ENCODE data around the gene CHMP2B. TPM values are rescaled to one million over a fixed set of nuclear protein-coding genes. Genes with fewer than 3 reads are reported as not detected.

The CHMP2B gene
- total RNA-seq, 1 donor from 2014 or later, result 28.2 TPM

DNA sequence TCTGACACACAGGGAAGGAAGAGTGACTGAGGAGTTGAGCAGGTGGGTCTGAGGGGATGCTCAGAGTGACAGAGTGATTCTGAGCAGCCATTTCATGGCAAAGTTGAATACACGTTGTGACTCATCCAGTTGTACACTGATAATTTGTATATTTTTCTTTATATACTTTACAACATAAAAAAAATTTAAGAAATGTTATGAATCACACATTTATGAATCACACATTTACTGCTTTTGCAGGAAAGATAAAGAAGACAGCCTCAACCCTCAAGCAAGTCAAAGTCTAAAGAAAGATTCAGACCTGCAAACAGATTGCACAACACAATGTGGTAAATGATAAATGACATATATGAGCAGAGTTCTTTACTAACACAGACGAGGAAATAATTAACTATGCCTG is 21.0 kb upstream of the CHMP2B start:
- no peaks in the 10 kb centered on the region for H3K4me1 ChIP-seq
- H3K27ac ChIP-seq, result no peak overlapping the region
- no peak for DNase-seq (ENCODE audit: extremely low spot score in 2 of 2)
- no peaks in the 10 kb centered on the region for H3K9me3 ChIP-seq
- H3K27me3 ChIP-seq, result no peaks in the 10 kb centered on the region
- no peak overlapping the region for H3K4me3 ChIP-seq
- no peaks in the 10 kb centered on the region for H3K36me3 ChIP-seq
- TF ChIP-seq POLR2AphosphoS5 (IDR thresholded peaks at IDR 0.05; ENCODE audit: insufficient read depth in 1 of 2, low read depth in 1 of 2) (peak in 1 of 2 donors; percentile 36), POLR2A (IDR thresholded peaks at IDR 0.05) (no peak)
- intact Hi-C loops (cut with DNase I), result no loop called here

GRCh38 chr3:87206635-87207034 is 20.5 kb upstream of the CHMP2B start:
- Histone ChIP-seq H3K4me3 (no peak overlapping the region), H3K27ac (no peak overlapping the region), H3K9me3 (no peaks in the 10 kb centered on the region), H3K4me1 (no peaks in the 10 kb centered on the region), H3K27me3 (no peaks in the 10 kb centered on the region), H3K36me3 (no peaks in the 10 kb centered on the region)
- intact Hi-C loops (cut with DNase I), result no loop called here
- no peak for DNase-seq (ENCODE audit: extremely low spot score in 2 of 2)
- TF ChIP-seq CTCF (IDR thresholded peaks at IDR 0.05) (no peak), POLR2A (IDR thresholded peaks at IDR 0.05) (no peak), POLR2AphosphoS5 (IDR thresholded peaks at IDR 0.05; ENCODE audit: insufficient read depth in 1 of 2, low read depth in 1 of 2) (no peak)

DNA sequence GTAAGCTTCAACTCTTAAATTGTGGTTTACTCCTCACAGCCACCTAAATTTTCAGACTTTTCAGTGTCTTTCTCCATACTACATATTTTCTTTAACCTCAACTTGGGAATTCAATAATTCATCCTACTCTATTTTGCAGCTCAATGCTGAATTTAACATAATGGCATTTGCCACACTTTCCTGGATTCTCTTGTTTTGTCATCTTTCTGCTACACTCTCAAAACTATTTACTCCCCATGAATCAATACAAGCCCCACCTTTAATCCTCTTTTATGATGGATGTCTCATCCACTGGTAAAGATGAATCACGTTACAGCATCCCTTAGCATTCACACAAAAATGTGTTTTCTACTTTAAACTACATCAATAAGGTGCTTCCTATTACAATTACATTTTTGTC is 19.6 kb upstream of the CHMP2B start:
- TF ChIP-seq CTCF (IDR thresholded peaks at IDR 0.05), result no peak
- TF ChIP-seq POLR2A (IDR thresholded peaks at IDR 0.05), result no peak
- TF ChIP-seq POLR2AphosphoS5 (IDR thresholded peaks at IDR 0.05; ENCODE audit: insufficient read depth in 1 of 2, low read depth in 1 of 2), result no peak
- H3K4me1 ChIP-seq, result no peaks in the 10 kb centered on the region
- no peaks in the 10 kb centered on the region for H3K27me3 ChIP-seq
- no peaks in the 10 kb centered on the region for H3K9me3 ChIP-seq
- H3K36me3 ChIP-seq, result no peaks in the 10 kb centered on the region
- intact Hi-C loops (cut with DNase I), result no loop called here
- H3K4me3 ChIP-seq, result no peak overlapping the region
- DNase-seq (ENCODE audit: extremely low spot score in 2 of 2), result no peak
- no peak overlapping the region for H3K27ac ChIP-seq

DNA sequence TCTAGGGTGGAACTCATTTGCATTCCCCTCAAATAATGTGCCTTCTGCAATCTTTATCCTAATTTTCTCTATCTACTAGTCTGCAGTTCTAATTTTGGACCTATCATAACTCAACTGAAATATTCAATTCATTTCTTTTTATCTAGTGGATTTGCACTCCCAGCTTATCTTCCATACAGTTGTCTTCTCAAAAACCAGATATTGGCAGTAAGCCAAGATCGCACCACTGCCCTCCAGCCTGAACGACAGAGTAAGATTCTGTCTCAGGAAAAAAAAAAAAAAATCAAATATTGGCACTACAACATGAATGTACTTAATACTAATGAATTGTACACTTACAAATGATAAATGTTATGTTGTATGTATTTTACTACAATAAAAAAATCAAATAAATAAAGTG is 18.0 kb upstream of the CHMP2B start:
- no peaks in the 10 kb centered on the region for H3K9me3 ChIP-seq
- no peaks in the 10 kb centered on the region for H3K4me1 ChIP-seq
- H3K36me3 ChIP-seq, result no peaks in the 10 kb centered on the region
- H3K4me3 ChIP-seq, result no peak overlapping the region
- H3K27ac ChIP-seq, result no peak overlapping the region
- H3K27me3 ChIP-seq, result no peaks in the 10 kb centered on the region
- TF ChIP-seq CTCF (IDR thresholded peaks at IDR 0.05), result no peak
- no peak for TF ChIP-seq POLR2AphosphoS5 (IDR thresholded peaks at IDR 0.05; ENCODE audit: insufficient read depth in 1 of 2, low read depth in 1 of 2)
- no peak for TF ChIP-seq POLR2A (IDR thresholded peaks at IDR 0.05)
- intact Hi-C loops (cut with DNase I), result no loop called here
- DNase-seq (ENCODE audit: extremely low spot score in 2 of 2), result no peak

DNA sequence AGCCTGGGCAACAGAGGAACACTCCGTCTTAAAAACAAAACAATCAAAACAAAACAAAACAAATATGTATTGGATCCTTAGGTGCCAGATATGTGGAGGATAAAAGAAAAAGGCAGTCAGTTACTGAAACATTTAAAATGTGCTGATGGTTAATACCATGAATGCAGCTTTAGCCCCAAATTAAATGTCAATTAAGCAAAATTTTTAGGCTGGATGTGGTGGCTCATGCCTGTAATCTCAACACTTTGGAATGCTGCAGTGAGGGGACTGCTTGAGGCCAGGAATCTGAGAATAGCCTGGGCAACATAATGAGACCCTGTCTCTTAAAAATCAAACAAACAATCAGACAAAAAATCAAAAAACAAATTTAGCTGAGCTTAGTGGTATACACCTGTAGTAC is 8.5 kb upstream of the CHMP2B start:
- Histone ChIP-seq H3K4me1 (no peaks in the 10 kb centered on the region), H3K9me3 (no peaks in the 10 kb centered on the region), H3K27me3 (no peaks in the 10 kb centered on the region), H3K27ac (no peak overlapping the region), H3K4me3 (no peak overlapping the region), H3K36me3 (no peaks in the 10 kb centered on the region)
- intact Hi-C loops (cut with DNase I), result no loop called here
- DNase-seq (ENCODE audit: extremely low spot score in 2 of 2), result no peak
- TF ChIP-seq CTCF (IDR thresholded peaks at IDR 0.05) (no peak), POLR2A (IDR thresholded peaks at IDR 0.05) (no peak), POLR2AphosphoS5 (IDR thresholded peaks at IDR 0.05; ENCODE audit: insufficient read depth in 1 of 2, low read depth in 1 of 2) (no peak)

DNA sequence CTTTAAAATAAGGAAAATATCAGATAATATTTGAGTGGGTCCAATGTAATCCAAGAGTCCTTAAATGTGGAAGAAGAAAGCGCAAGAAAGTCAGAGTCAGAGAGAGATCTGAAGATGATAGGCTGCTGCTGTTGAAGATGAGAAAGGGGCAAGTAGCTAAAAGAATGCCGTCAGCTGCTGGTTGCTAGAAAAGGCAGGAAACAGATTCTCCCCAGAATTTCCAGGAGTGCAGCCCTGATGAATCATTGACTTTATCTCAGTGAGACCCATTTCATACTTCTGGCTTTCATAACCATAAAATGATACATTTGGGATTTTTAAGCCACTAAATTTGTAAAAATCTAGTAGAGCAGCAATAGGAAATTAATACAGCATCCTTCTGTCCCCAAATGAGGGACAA is 7.5 kb upstream of the CHMP2B start:
- H3K27me3 ChIP-seq, result no peaks in the 10 kb centered on the region
- no peak for DNase-seq (ENCODE audit: extremely low spot score in 2 of 2)
- no peak overlapping the region for H3K4me3 ChIP-seq
- no peaks in the 10 kb centered on the region for H3K4me1 ChIP-seq
- no peak for TF ChIP-seq POLR2AphosphoS5 (IDR thresholded peaks at IDR 0.05; ENCODE audit: insufficient read depth in 1 of 2, low read depth in 1 of 2)
- no peak for TF ChIP-seq CTCF (IDR thresholded peaks at IDR 0.05)
- no peak for TF ChIP-seq POLR2A (IDR thresholded peaks at IDR 0.05)
- H3K36me3 ChIP-seq, result no peaks in the 10 kb centered on the region
- H3K27ac ChIP-seq, result no peak overlapping the region
- H3K9me3 ChIP-seq, result no peaks in the 10 kb centered on the region
- intact Hi-C loops (cut with DNase I), result no loop called here
